ENCODE results near the gene RDH5.

The RDH5 gene

GRCh38 chr12:55725556-55725955 lies 5.4 kb downstream of the RDH5 start:
- H4K20me1 ChIP-seq (ENCODE audit: low read depth, low read length): no peaks in the 10 kb centered on the region

DNA sequence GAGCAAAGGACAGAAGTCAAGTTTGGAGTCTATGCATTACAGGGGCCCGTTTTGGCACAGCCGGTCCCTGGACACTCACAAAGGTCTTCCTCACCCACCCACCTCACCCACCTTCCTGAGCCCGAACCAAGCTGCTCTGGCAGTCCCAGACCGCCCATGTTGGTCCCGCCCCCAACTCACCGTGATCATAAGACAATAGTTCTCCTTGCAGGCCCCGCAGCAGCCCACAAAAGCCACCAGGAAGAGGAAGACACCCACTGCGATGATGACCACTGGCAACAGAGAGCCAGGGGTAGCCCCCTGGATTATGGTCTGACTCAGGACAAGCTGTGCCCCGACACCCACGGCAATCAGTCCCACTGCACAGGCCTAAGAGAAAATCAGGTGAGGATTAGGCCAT lies 6.8 kb downstream of the RDH5 start:
- Histone ChIP-seq H3K9me2 (replicated peaks; ENCODE audit: insufficient read depth, low read length) (no peaks in the 10 kb centered on the region), H3K79me2 (ENCODE audit: insufficient read depth, low read length) (0 out of 2 replicates have a peak, but pooled peaks cover 6% of the 10 kb centered on the region), H3F3A (ENCODE audit: insufficient read depth) (peaks cover 30% of the 10 kb centered on the region), H3K4me3 (ENCODE audit: insufficient read depth, low read length, poor library complexity, severe bottlenecking) (no peak overlapping the region), H3K36me3 (ENCODE audit: low read length) (no peaks in the 10 kb centered on the region), H3K9me3 (ENCODE audit: insufficient read depth, low read length) (no peaks in the 10 kb centered on the region), H2AFZ (ENCODE audit: low read depth, low read length, severe bottlenecking) (no peak overlapping the region), H4K20me1 (ENCODE audit: low read depth, low read length) (no peaks in the 10 kb centered on the region), H3K4me2 (ENCODE audit: low read depth, low read length, poor library complexity, severe bottlenecking) (peak overlapping the region; percentile 77), H3K27me3 (ENCODE audit: low read length) (no peaks in the 10 kb centered on the region), H3K9ac (ENCODE audit: low read length) (no peak overlapping the region), H3K27ac (ENCODE audit: low read depth, low read length) (no peak overlapping the region)
- TF ChIP-seq EZH2phosphoT487 (conservative IDR thresholded peaks at IDR 0.05; ENCODE audit: low read length) (no peak), CTCF (IDR thresholded peaks at IDR 0.05; ENCODE audit: insufficient read depth, low read length, poor library complexity, severe bottlenecking) (no peak)

More at GRCh38 chr12:55725556-55725955, 5.4 kb downstream of the RDH5 start:
- no peak overlapping the region for H3K4me2 ChIP-seq (ENCODE audit: low read depth, low read length, poor library complexity, severe bottlenecking)
- H2AFZ ChIP-seq (ENCODE audit: low read depth, low read length, severe bottlenecking): no peak overlapping the region
- no peaks in the 10 kb centered on the region for H3K9me2 ChIP-seq (replicated peaks; ENCODE audit: insufficient read depth, low read length)
- 0 out of 2 replicates have a peak, but pooled peaks cover 6% of the 10 kb centered on the region for H3K79me2 ChIP-seq (ENCODE audit: insufficient read depth, low read length)
- no peaks in the 10 kb centered on the region for H3K36me3 ChIP-seq (ENCODE audit: low read length)
- H3K9me3 ChIP-seq (ENCODE audit: insufficient read depth, low read length): no peaks in the 10 kb centered on the region
- no peak for TF ChIP-seq EZH2phosphoT487 (conservative IDR thresholded peaks at IDR 0.05; ENCODE audit: low read length)
- TF ChIP-seq CTCF (IDR thresholded peaks at IDR 0.05; ENCODE audit: insufficient read depth, low read length, poor library complexity, severe bottlenecking): no peak
- no peaks in the 10 kb centered on the region for H3K27me3 ChIP-seq (ENCODE audit: low read length)
- no peak overlapping the region for H3K4me3 ChIP-seq (ENCODE audit: insufficient read depth, low read length, poor library complexity, severe bottlenecking)
- peaks cover 27% of the 10 kb centered on the region for H3F3A ChIP-seq (ENCODE audit: insufficient read depth)
- H3K9ac ChIP-seq (ENCODE audit: low read length): no peak overlapping the region
- H3K27ac ChIP-seq (ENCODE audit: low read depth, low read length): no peak overlapping the region

DNA sequence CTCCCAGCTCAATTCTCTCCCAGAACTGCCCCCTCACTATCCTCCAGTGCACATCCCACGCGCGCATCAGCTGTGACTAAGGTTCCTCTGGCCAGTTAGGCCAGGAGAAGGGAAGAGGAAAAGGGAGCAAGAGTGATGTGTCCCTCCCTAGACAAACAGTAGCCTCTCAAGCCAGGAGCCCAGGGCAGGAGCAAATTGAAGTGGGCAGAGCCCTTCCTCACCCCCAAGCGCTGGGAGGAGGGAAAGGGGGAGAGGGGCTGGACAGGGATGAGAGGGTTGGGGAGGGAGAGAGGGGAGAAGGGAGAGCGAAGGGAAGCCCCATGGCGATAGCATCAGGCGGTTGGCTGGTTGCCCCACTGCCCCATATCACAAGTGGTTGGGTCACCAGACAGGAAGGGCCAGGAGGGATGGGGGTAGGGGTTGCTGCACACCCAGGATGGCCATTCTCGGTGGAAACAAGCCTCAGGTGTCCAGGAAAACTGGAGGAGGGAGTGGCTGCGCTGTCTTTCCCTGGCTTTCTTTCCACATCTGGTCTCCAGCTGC lies 7.5 kb downstream of the RDH5 start:
- Histone ChIP-seq H3K4me2 (ENCODE audit: low read depth, low read length, poor library complexity, severe bottlenecking) (peak overlapping the region; percentile 77), H3K9me2 (replicated peaks; ENCODE audit: insufficient read depth, low read length) (no peaks in the 10 kb centered on the region), H3K27ac (ENCODE audit: low read depth, low read length) (peak overlapping the region; percentile 62), H3K4me3 (ENCODE audit: insufficient read depth, low read length, poor library complexity, severe bottlenecking) (peak overlapping the region; percentile 56), H3K27me3 (ENCODE audit: low read length) (no peaks in the 10 kb centered on the region), H3F3A (ENCODE audit: insufficient read depth) (peaks cover 30% of the 10 kb centered on the region), H2AFZ (ENCODE audit: low read depth, low read length, severe bottlenecking) (no peak overlapping the region), H3K36me3 (ENCODE audit: low read length) (no peaks in the 10 kb centered on the region), H3K9ac (ENCODE audit: low read length) (peak overlapping the region; percentile 77), H3K9me3 (ENCODE audit: insufficient read depth, low read length) (no peaks in the 10 kb centered on the region), H4K20me1 (ENCODE audit: low read depth, low read length) (no peaks in the 10 kb centered on the region), H3K79me2 (ENCODE audit: insufficient read depth, low read length) (0 out of 2 replicates have a peak, but pooled peaks cover 6% of the 10 kb centered on the region)
- TF ChIP-seq EZH2phosphoT487 (conservative IDR thresholded peaks at IDR 0.05; ENCODE audit: low read length) (no peak), CTCF (IDR thresholded peaks at IDR 0.05; ENCODE audit: insufficient read depth, low read length, poor library complexity, severe bottlenecking) (no peak)

Data from SU-DHL-6 (cell line).